ENCODE measurements around the gene MICU1. TPM values are rescaled to one million over a fixed set of nuclear protein-coding genes. Genes with fewer than 3 reads are reported as not detected.
A peak's percentile ranks its signal among the peaks of the same experiment; 100 is the strongest.
"Not testable (repeated sequence)": the region's sequence is repeated elsewhere in the genome, so short reads cannot be mapped to it uniquely, and the experiment has no call there.

Gene MICU1
- total RNA-seq, 6 donors from 2014 or later: 26.9 to 62.9 (median 47.6) TPM

DNA sequence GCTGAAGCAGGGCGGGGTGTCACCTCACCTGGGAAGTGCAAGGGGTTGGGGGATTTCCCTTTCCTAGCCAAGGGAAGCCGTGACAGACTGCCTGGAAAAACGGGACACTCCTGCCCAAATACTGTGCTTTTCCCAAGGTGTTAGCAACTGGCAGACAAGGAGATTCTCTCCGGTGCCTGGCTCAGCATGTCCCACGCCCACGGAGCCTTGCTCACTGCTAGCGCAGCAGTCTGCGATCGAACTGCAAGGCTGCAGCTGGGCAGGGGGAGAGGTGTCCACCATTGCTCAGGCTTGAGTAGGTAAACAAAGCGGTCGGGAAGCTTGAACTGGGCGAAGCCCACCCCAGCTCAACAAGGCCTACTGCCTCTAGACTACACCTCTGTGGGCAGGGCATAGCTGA is 190.3 kb downstream of the MICU1 start:
- Histone ChIP-seq H3K27ac (no peak overlapping the region), H3K27me3 (no peaks in the 10 kb centered on the region), H3K4me1 (no peaks in the 10 kb centered on the region), H3K9me3 (no peaks in the 10 kb centered on the region), H3K36me3 (peaks cover 0 to 4% (median 0%) of the 10 kb centered on the region in 4 donors), H3K4me3 (no peak overlapping the region)
- ATAC-seq (ENCODE audit: low FRiP score in 2 of 2) (no peak), DNase-seq (peak in 1 of 2 donors; percentile 29)
- TF ChIP-seq POLR2A (IDR thresholded peaks at IDR 0.05) (no peak), POLR2AphosphoS5 (IDR thresholded peaks at IDR 0.05) (no peak), EP300 (IDR thresholded peaks at IDR 0.05) (no peak)
- TF ChIP-seq, protein P1, sequence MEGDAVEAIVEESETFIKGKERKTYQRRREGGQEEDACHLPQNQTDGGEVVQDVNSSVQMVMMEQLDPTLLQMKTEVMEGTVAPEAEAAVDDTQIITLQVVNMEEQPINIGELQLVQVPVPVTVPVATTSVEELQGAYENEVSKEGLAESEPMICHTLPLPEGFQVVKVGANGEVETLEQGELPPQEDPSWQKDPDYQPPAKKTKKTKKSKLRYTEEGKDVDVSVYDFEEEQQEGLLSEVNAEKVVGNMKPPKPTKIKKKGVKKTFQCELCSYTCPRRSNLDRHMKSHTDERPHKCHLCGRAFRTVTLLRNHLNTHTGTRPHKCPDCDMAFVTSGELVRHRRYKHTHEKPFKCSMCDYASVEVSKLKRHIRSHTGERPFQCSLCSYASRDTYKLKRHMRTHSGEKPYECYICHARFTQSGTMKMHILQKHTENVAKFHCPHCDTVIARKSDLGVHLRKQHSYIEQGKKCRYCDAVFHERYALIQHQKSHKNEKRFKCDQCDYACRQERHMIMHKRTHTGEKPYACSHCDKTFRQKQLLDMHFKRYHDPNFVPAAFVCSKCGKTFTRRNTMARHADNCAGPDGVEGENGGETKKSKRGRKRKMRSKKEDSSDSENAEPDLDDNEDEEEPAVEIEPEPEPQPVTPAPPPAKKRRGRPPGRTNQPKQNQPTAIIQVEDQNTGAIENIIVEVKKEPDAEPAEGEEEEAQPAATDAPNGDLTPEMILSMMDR (IDR thresholded peaks at IDR 0.05): no peak
- WGBS, 2 donors: 95% methylated on average over 12 of the region's 12 CpGs

DNA sequence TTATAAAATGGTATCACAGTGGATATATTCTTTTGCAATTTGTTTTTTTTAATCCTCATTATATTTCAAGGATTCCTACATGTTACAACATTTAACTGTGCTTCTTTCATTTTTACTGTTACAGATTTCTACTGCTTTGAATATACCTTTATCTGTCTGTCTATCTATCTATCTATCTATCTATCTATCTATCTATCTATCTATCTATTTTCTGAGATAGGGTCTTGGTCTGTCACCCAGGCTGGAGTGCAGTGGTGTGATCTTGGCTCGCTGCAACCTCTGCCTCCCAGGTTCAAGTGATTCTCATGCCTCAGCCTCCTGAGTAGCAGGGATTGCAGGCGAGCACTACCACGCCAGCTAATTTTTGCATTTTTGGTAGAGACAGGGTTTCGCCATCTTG is 194.9 kb downstream of the MICU1 start:
- H3K4me3 ChIP-seq; ATAC-seq (ENCODE audit: low FRiP score in 2 of 2); H3K36me3 ChIP-seq; H3K4me1 ChIP-seq; H3K9me3 ChIP-seq; H3K27ac ChIP-seq; H3K27me3 ChIP-seq; DNase-seq: not testable (repeated sequence)
- 96 to 99% methylated on average over 4 of the region's 4 CpGs for WGBS, 2 donors

DNA sequence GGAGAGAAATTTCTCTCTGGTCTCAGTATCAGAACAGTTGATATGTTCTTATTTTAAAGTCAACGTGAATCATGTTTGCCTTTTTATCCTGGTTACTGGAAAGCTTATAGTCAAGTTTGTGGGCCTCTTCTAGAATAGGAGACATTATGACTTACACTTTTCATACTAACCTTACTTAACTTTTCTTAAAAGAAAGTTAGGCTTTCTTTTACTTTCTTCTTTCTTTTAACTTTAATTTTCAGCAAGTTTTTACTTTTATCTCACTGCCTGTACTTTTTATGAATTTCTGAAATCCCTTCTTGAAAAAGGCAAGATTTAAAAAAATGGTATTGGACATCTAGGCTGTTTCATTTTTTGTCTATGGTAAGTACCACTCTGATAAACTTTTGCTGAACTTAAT is 195.9 kb downstream of the MICU1 start:
- no peak overlapping the region for H3K4me3 ChIP-seq
- H3K4me1 ChIP-seq: no peaks in the 10 kb centered on the region
- WGBS, 2 donors: 69 to 85% methylated on average over 1 of the region's 1 CpG

DNA sequence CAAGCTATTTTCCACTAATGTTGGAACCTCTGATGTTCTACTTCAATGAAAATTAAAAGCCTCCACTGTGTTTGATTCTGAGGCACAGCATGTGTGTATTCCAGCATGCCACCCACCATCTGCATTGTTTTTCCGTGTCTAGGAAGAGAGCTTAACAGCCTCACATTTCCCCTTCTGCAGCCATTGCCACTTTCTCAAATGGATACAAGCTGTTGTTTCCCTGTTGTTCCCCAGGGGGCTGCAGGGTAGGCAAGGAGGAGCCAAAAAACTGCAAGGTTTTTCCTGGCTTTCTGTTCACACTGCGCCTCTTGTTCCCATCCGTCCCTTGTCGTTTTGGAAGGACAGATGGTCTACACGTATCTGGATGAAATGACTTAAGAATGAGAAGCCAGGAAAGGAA is 198.9 kb downstream of the MICU1 start:
- no peak for ATAC-seq (ENCODE audit: low FRiP score in 2 of 2)

More for the DNA sequence above, 195.9 kb downstream of the MICU1 start:
- TF ChIP-seq POLR2AphosphoS5 (IDR thresholded peaks at IDR 0.05) (no peak), EP300 (IDR thresholded peaks at IDR 0.05) (no peak), POLR2A (IDR thresholded peaks at IDR 0.05) (no peak)
- TF ChIP-seq, protein P1 (IDR thresholded peaks at IDR 0.05): no peak
- Histone ChIP-seq H3K27me3 (no peaks in the 10 kb centered on the region), H3K36me3 (no peaks in the 10 kb centered on the region), H3K27ac (no peak overlapping the region), H3K9me3 (no peaks in the 10 kb centered on the region)
- ATAC-seq (ENCODE audit: low FRiP score in 2 of 2): no peak
- DNase-seq: no peak

DNA sequence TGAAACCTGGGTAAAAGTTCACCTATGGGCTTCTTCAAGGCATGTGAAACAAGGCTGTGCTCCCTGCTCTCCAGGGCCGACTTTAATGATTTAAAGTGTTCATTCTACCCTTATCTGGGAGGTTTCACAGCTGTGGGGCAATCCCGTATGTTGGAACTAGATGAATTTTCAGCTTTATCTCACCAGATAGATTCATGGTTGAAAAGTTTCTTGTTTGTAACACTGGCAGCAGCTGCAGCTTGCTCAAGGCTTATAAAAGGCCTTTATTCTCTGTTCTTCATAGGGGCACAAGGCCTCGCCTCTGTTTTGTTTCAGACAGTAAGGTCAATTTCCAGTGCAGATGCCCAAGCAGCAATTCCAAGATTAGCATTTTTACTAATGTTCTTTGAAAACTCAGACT is 200.7 kb downstream of the MICU1 start:
- Histone ChIP-seq H3K4me1 (no peaks in the 10 kb centered on the region), H3K27me3 (no peaks in the 10 kb centered on the region), H3K27ac (no peak overlapping the region), H3K4me3 (no peak overlapping the region), H3K36me3 (peaks cover 0 to 26% (median 11%) of the 10 kb centered on the region in 4 donors), H3K9me3 (no peaks in the 10 kb centered on the region)
- WGBS, 2 donors: 88 to 94% methylated on average over 3 of the region's 3 CpGs
- TF ChIP-seq, protein P1 (IDR thresholded peaks at IDR 0.05): no peak
- TF ChIP-seq POLR2A (IDR thresholded peaks at IDR 0.05): no peak
- TF ChIP-seq EP300 (IDR thresholded peaks at IDR 0.05): no peak
- no peak for TF ChIP-seq POLR2AphosphoS5 (IDR thresholded peaks at IDR 0.05)
- DNase-seq (no peak), ATAC-seq (ENCODE audit: low FRiP score in 2 of 2) (no peak)

More for the DNA sequence above, 198.9 kb downstream of the MICU1 start:
- H3K4me3 ChIP-seq: no peak overlapping the region
- peaks cover 0 to 11% (median 5%) of the 10 kb centered on the region in 4 donors for H3K36me3 ChIP-seq
- TF ChIP-seq EP300 (IDR thresholded peaks at IDR 0.05): no peak
- no peak for TF ChIP-seq POLR2A (IDR thresholded peaks at IDR 0.05)
- no peak for TF ChIP-seq POLR2AphosphoS5 (IDR thresholded peaks at IDR 0.05)
- TF ChIP-seq, protein P1 (IDR thresholded peaks at IDR 0.05): no peak
- no peaks in the 10 kb centered on the region for H3K4me1 ChIP-seq
- no peak overlapping the region for H3K27ac ChIP-seq
- H3K27me3 ChIP-seq: no peaks in the 10 kb centered on the region
- no peak for DNase-seq
- H3K9me3 ChIP-seq: no peaks in the 10 kb centered on the region
- WGBS, 2 donors: 84 to 85% methylated on average over 5 of the region's 5 CpGs

Measured in upper lobe of left lung (tissue), 6 donors.